ENCODE results near the gene GRIP1. TPM values are rescaled to one million over a fixed set of nuclear protein-coding genes. Genes with fewer than 3 reads are reported as not detected.

GRIP1 gene
- total RNA-seq, 3 donors from 2014 or later = 6.6 to 22.8 (median 12.8) TPM

DNA sequence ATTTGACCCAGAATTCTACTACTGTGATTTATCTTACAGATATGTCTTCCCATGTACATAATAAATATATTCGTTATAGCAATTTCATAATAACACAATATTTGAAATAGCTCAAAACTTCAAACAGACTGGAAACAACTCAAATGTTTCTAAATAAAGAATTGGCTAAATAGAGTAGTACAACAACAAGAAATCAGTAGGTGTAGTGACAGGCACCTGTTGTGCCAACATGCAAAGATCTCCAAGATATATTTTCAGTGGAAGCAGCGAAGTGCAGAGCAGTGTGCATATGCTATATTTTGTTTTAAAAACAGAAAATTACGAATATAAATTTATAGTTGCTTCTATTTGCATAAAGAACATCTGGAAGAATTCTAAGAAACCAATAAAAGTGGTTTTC, 60.9 kb downstream of the GRIP1 start:
- intact Hi-C loops (cut with DNase I, micrococcal nuclease) = no loop called here
- Histone ChIP-seq H3K36me3 (ENCODE audit: low read depth) (no peaks in the 10 kb centered on the region), H3K9me3 (no peaks in the 10 kb centered on the region), H3K4me3 (no peak overlapping the region), H3K4me1 (ENCODE audit: low read depth) (no peaks in the 10 kb centered on the region)
- DNase-seq = no peak
- no peak for ATAC-seq
- TF ChIP-seq, protein P1, sequence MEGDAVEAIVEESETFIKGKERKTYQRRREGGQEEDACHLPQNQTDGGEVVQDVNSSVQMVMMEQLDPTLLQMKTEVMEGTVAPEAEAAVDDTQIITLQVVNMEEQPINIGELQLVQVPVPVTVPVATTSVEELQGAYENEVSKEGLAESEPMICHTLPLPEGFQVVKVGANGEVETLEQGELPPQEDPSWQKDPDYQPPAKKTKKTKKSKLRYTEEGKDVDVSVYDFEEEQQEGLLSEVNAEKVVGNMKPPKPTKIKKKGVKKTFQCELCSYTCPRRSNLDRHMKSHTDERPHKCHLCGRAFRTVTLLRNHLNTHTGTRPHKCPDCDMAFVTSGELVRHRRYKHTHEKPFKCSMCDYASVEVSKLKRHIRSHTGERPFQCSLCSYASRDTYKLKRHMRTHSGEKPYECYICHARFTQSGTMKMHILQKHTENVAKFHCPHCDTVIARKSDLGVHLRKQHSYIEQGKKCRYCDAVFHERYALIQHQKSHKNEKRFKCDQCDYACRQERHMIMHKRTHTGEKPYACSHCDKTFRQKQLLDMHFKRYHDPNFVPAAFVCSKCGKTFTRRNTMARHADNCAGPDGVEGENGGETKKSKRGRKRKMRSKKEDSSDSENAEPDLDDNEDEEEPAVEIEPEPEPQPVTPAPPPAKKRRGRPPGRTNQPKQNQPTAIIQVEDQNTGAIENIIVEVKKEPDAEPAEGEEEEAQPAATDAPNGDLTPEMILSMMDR (IDR thresholded peaks at IDR 0.05) = no peak

DNA sequence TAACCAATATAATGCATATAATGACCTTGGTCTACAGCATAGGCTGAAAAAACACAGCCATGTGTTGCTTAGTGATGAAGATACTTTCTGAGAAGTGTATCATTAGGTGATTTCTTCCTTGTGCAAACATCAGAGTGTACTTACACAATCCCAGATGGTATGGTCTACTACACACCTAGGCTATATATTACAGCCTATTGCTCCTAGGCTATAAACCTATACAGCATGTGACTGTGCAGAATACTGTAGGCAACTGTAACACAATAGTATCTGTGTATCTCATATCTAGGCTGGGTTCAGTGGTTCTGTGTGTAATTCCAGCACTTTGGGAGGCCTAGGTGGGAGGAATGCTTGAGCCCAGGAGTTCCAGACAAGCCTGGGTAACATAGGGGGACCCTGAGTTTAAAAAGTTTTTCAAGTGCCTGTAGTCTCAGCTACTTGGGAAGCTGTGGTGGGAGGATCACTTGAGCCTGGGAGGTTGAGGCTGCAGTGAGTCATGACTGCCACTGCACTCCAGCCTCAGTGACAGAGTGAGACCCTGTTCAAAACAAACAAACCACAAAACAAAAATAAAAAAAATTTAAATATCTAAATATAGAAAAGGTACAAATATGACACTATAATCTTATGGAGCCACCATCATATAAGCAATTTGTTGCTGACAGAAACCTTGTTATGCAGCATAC, 66.6 kb downstream of the GRIP1 start:
- TF ChIP-seq, protein P1 (IDR thresholded peaks at IDR 0.05) = no peak
- no peak overlapping the region for H3K4me3 ChIP-seq
- H3K4me1 ChIP-seq (ENCODE audit: low read depth) = no peaks in the 10 kb centered on the region
- intact Hi-C loops (cut with DNase I, micrococcal nuclease) = no loop called here
- H3K36me3 ChIP-seq (ENCODE audit: low read depth) = no peaks in the 10 kb centered on the region
- no peak for DNase-seq
- peak; percentile 79 for ATAC-seq
- H3K9me3 ChIP-seq = no peaks in the 10 kb centered on the region

DNA sequence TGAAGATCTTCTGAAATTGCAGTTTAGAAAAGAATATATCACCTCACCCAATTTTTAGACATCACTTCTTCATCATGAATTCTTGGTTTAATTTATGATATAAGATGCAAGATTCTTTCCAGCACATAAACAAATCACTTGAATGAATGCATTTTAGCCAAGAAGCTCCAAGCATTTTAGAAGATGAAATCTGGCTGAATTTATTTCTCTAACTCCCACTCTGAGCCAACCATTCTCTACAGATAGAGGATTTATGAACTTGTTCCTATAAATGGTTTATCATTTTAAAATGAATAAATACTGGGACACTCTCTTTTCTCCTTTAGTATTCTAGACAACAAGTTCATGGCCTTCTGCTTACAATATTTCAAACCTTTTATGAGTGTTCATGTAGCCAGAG, 71.7 kb downstream of the GRIP1 start:
- intact Hi-C loops (cut with DNase I, micrococcal nuclease) = no loop called here
- H3K36me3 ChIP-seq (ENCODE audit: low read depth) = no peaks in the 10 kb centered on the region
- no peak for ATAC-seq
- TF ChIP-seq, protein P1 (IDR thresholded peaks at IDR 0.05) = no peak
- H3K9me3 ChIP-seq = no peaks in the 10 kb centered on the region
- no peaks in the 10 kb centered on the region for H3K4me1 ChIP-seq (ENCODE audit: low read depth)
- DNase-seq = no peak
- no peak overlapping the region for H3K4me3 ChIP-seq

DNA sequence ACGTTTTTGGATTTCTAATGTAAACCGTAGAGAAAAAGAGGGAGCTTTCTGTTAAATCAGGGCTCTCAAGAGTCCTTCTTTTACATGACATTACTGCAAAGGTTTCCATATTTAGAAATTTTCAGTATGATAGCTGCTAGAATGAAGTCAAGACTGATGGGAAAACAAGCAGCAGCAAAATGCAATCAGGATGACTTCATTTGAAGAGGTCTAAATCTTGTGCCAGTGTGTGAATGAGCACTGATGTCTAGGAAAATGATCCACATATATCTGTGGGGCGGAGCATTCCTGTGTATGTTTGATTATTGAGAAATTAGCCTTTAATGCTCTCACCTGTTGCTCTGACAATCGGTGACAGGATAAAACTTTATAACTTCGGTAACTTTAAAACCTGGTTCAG, 73.6 kb downstream of the GRIP1 start:
- Histone ChIP-seq H3K4me3 (no peak overlapping the region), H3K9me3 (no peaks in the 10 kb centered on the region), H3K4me1 (ENCODE audit: low read depth) (no peaks in the 10 kb centered on the region), H3K36me3 (ENCODE audit: low read depth) (no peaks in the 10 kb centered on the region)
- DNase-seq = no peak
- ATAC-seq = no peak
- intact Hi-C loops (cut with DNase I, micrococcal nuclease) = no loop called here
- TF ChIP-seq, protein P1 (IDR thresholded peaks at IDR 0.05) = no peak

DNA sequence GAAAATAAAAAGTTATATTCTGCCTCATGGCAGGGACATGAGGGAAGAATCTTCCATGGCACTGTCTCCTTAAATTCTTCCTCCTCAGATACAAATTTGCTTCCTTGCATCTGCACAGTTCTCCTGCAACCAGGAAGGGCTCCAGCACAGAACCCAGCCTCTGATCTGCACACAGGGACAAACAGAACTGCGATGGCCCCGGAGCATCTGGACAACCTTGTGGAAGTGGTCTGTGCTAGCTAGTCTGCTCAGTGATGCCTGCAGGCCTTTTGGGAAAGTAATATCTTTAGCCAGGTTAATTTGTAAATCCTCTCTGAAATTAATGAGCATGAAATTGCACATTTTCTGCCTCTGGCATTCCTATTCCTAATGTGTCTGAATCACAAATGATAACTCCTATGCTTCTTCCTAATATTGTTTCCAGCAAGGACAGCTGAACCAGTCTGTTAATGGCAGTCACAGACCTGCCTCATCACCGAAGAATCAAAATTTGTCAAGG, 74.8 kb downstream of the GRIP1 start:
- intact Hi-C loops (cut with DNase I, micrococcal nuclease) = no loop called here
- Histone ChIP-seq H3K4me1 (ENCODE audit: low read depth) (no peaks in the 10 kb centered on the region), H3K36me3 (ENCODE audit: low read depth) (no peaks in the 10 kb centered on the region), H3K9me3 (no peaks in the 10 kb centered on the region), H3K4me3 (no peak overlapping the region)
- TF ChIP-seq, protein P1 (IDR thresholded peaks at IDR 0.05) = no peak
- ATAC-seq = no peak
- DNase-seq = no peak
